ENCODE results near the gene NAP1L4.

NAP1L4 gene

GRCh38 chr11:2947744-2948143 is 44.4 kb downstream of the NAP1L4 start:
- Histone ChIP-seq H3K27me3 (ENCODE audit: insufficient read depth, insufficient read length) (no peaks in the 10 kb centered on the region), H3K9me3 (ENCODE audit: insufficient read depth, low read length) (no peaks in the 10 kb centered on the region), H3K36me3 (ENCODE audit: insufficient read depth, insufficient read length, low read length) (peaks cover 95% of the 10 kb centered on the region), H3K4me3 (ENCODE audit: insufficient read length, low read depth) (no peak overlapping the region), H3K9ac (ENCODE audit: insufficient read length, low read depth) (no peak overlapping the region), H3K4me1 (ENCODE audit: insufficient read depth, insufficient read length) (peaks cover 26% of the 10 kb centered on the region)
- no peak for TF ChIP-seq SUZ12 (IDR thresholded peaks at IDR 0.05; ENCODE audit: extremely low read depth, insufficient read depth, insufficient read length)
- no peak for TF ChIP-seq ZNF274 (IDR thresholded peaks at IDR 0.05; ENCODE audit: low read depth, low read length)
- no peak for TF ChIP-seq YY1 (IDR thresholded peaks at IDR 0.05; ENCODE audit: insufficient read depth, insufficient read length)
- no peak for DNase-seq (ENCODE audit: low read depth, low spot score)

GRCh38 chr11:2945757-2946287 is 46.3 kb downstream of the NAP1L4 start:
- peaks cover 28% of the 10 kb centered on the region for H3K4me1 ChIP-seq (ENCODE audit: insufficient read depth, insufficient read length)
- no peaks in the 10 kb centered on the region for H3K27me3 ChIP-seq (ENCODE audit: insufficient read depth, insufficient read length)
- no peak overlapping the region for H3K4me3 ChIP-seq (ENCODE audit: insufficient read length, low read depth)
- H3K36me3 ChIP-seq (ENCODE audit: insufficient read depth, insufficient read length, low read length), result peaks cover 83% of the 10 kb centered on the region
- TF ChIP-seq SUZ12 (IDR thresholded peaks at IDR 0.05; ENCODE audit: extremely low read depth, insufficient read depth, insufficient read length), result no peak
- no peak for TF ChIP-seq ZNF274 (IDR thresholded peaks at IDR 0.05; ENCODE audit: low read depth, low read length)
- TF ChIP-seq YY1 (IDR thresholded peaks at IDR 0.05; ENCODE audit: insufficient read depth, insufficient read length), result no peak
- no peak for DNase-seq (ENCODE audit: low read depth, low spot score)
- no peaks in the 10 kb centered on the region for H3K9me3 ChIP-seq (ENCODE audit: insufficient read depth, low read length)
- H3K9ac ChIP-seq (ENCODE audit: insufficient read length, low read depth), result no peak overlapping the region

GRCh38 chr11:2945031-2945756 is 46.9 kb downstream of the NAP1L4 start:
- TF ChIP-seq ZNF274 (IDR thresholded peaks at IDR 0.05; ENCODE audit: low read depth, low read length), result no peak
- no peak for TF ChIP-seq SUZ12 (IDR thresholded peaks at IDR 0.05; ENCODE audit: extremely low read depth, insufficient read depth, insufficient read length)
- no peak for TF ChIP-seq YY1 (IDR thresholded peaks at IDR 0.05; ENCODE audit: insufficient read depth, insufficient read length)
- no peak for DNase-seq (ENCODE audit: low read depth, low spot score)
- Histone ChIP-seq H3K36me3 (ENCODE audit: insufficient read depth, insufficient read length, low read length) (peaks cover 77% of the 10 kb centered on the region), H3K4me3 (ENCODE audit: insufficient read length, low read depth) (no peak overlapping the region), H3K9me3 (ENCODE audit: insufficient read depth, low read length) (no peaks in the 10 kb centered on the region), H3K27me3 (ENCODE audit: insufficient read depth, insufficient read length) (no peaks in the 10 kb centered on the region), H3K4me1 (ENCODE audit: insufficient read depth, insufficient read length) (peaks cover 28% of the 10 kb centered on the region), H3K9ac (ENCODE audit: insufficient read length, low read depth) (no peak overlapping the region)

- H3K4me3 ChIP-seq (ENCODE audit: insufficient read length, low read depth), result no peak overlapping the region
- 0 out of 2 replicates have a peak, but pooled peaks cover under 1% of the 10 kb centered on the region for H3K9me3 ChIP-seq (ENCODE audit: insufficient read depth, low read length)
- DNase-seq (ENCODE audit: low read depth, low spot score), result no peak
- H3K9ac ChIP-seq (ENCODE audit: insufficient read length, low read depth), result no peak overlapping the region
- TF ChIP-seq ZNF274 (IDR thresholded peaks at IDR 0.05; ENCODE audit: low read depth, low read length), result no peak
- no peak for TF ChIP-seq SUZ12 (IDR thresholded peaks at IDR 0.05; ENCODE audit: extremely low read depth, insufficient read depth, insufficient read length)
- no peak for TF ChIP-seq YY1 (IDR thresholded peaks at IDR 0.05; ENCODE audit: insufficient read depth, insufficient read length)
- H3K4me1 ChIP-seq (ENCODE audit: insufficient read depth, insufficient read length), result peaks cover 28% of the 10 kb centered on the region
- H3K27me3 ChIP-seq (ENCODE audit: insufficient read depth, insufficient read length), result no peaks in the 10 kb centered on the region
- peaks cover 70% of the 10 kb centered on the region for H3K36me3 ChIP-seq (ENCODE audit: insufficient read depth, insufficient read length, low read length)
Measured at GRCh38 chr11:2944530-2944929, 47.6 kb downstream of the NAP1L4 start.

- DNase-seq (ENCODE audit: low read depth, low spot score), result no peak
- Histone ChIP-seq H3K9ac (ENCODE audit: insufficient read length, low read depth) (no peak overlapping the region), H3K4me3 (ENCODE audit: insufficient read length, low read depth) (no peak overlapping the region), H3K4me1 (ENCODE audit: insufficient read depth, insufficient read length) (peaks cover 28% of the 10 kb centered on the region), H3K36me3 (ENCODE audit: insufficient read depth, insufficient read length, low read length) (peaks cover 63% of the 10 kb centered on the region), H3K27me3 (ENCODE audit: insufficient read depth, insufficient read length) (no peaks in the 10 kb centered on the region), H3K9me3 (ENCODE audit: insufficient read depth, low read length) (peaks cover 8% of the 10 kb centered on the region)
- no peak for TF ChIP-seq SUZ12 (IDR thresholded peaks at IDR 0.05; ENCODE audit: extremely low read depth, insufficient read depth, insufficient read length)
- TF ChIP-seq YY1 (IDR thresholded peaks at IDR 0.05; ENCODE audit: insufficient read depth, insufficient read length), result no peak
- no peak for TF ChIP-seq ZNF274 (IDR thresholded peaks at IDR 0.05; ENCODE audit: low read depth, low read length)
Measured at GRCh38 chr11:2943711-2944118, 48.4 kb downstream of the NAP1L4 start.

- H3K4me1 ChIP-seq (ENCODE audit: insufficient read depth, insufficient read length), result peaks cover 25% of the 10 kb centered on the region
- H3K9ac ChIP-seq (ENCODE audit: insufficient read length, low read depth), result no peak overlapping the region
- no peak for DNase-seq (ENCODE audit: low read depth, low spot score)
- H3K27me3 ChIP-seq (ENCODE audit: insufficient read depth, insufficient read length), result no peaks in the 10 kb centered on the region
- H3K9me3 ChIP-seq (ENCODE audit: insufficient read depth, low read length), result peaks cover 14% of the 10 kb centered on the region
- peaks cover 56% of the 10 kb centered on the region for H3K36me3 ChIP-seq (ENCODE audit: insufficient read depth, insufficient read length, low read length)
- no peak overlapping the region for H3K4me3 ChIP-seq (ENCODE audit: insufficient read length, low read depth)
- TF ChIP-seq ZNF274 (IDR thresholded peaks at IDR 0.05; ENCODE audit: low read depth, low read length) (no peak), SUZ12 (IDR thresholded peaks at IDR 0.05; ENCODE audit: extremely low read depth, insufficient read depth, insufficient read length) (no peak), YY1 (IDR thresholded peaks at IDR 0.05; ENCODE audit: insufficient read depth, insufficient read length) (no peak)
Measured at GRCh38 chr11:2942872-2943710, 49.0 kb downstream of the NAP1L4 start.

GRCh38 chr11:2942447-2942846 is 49.7 kb downstream of the NAP1L4 start:
- peaks cover 21% of the 10 kb centered on the region for H3K9me3 ChIP-seq (ENCODE audit: insufficient read depth, low read length)
- H3K36me3 ChIP-seq (ENCODE audit: insufficient read depth, insufficient read length, low read length), result peaks cover 50% of the 10 kb centered on the region
- no peak overlapping the region for H3K4me3 ChIP-seq (ENCODE audit: insufficient read length, low read depth)
- H3K4me1 ChIP-seq (ENCODE audit: insufficient read depth, insufficient read length), result peaks cover 22% of the 10 kb centered on the region
- H3K9ac ChIP-seq (ENCODE audit: insufficient read length, low read depth), result no peak overlapping the region
- no peak for TF ChIP-seq ZNF274 (IDR thresholded peaks at IDR 0.05; ENCODE audit: low read depth, low read length)
- TF ChIP-seq YY1 (IDR thresholded peaks at IDR 0.05; ENCODE audit: insufficient read depth, insufficient read length), result no peak
- no peak for TF ChIP-seq SUZ12 (IDR thresholded peaks at IDR 0.05; ENCODE audit: extremely low read depth, insufficient read depth, insufficient read length)
- H3K27me3 ChIP-seq (ENCODE audit: insufficient read depth, insufficient read length), result no peaks in the 10 kb centered on the region
- DNase-seq (ENCODE audit: low read depth, low spot score), result no peak
